ENCODE results near the gene NDST3. TPM values are rescaled to one million over a fixed set of nuclear protein-coding genes. Genes with fewer than 3 reads are reported as not detected.

Gene NDST3
- polyA plus RNA-seq, 2 donors, result 0.02 TPM

DNA sequence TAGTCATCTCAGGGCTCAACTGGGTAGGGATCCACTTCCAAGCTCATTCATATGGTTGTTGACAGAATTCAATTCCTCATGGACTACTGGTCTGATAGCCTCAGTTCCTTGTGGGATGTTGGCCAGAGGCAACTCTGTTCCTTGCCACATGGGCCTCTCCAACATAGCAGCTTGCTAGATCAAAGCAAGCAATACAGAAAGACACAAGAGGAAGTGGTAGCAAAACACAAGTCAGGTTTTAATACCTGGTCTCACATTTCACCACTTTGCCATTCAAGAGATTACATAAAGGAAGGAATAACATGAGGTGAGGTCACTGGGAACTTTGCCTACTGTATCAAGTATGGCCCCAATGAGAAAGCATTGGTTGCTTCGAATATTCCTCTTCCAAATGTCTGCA, 239.4 kb downstream of the NDST3 start:
- no peaks in the 10 kb centered on the region for H3K27me3 ChIP-seq (ENCODE audit: control insufficient read depth in 1 of 2, insufficient read depth in 2 of 2, low read length in 2 of 2)
- H3K27ac ChIP-seq (ENCODE audit: low read depth in 2 of 2, low read length in 1 of 2), result no peak overlapping the region
- H3K4me3 ChIP-seq (ENCODE audit: low read depth in 1 of 2, low read length in 2 of 2), result no peak overlapping the region
- H3K9me3 ChIP-seq (ENCODE audit: control insufficient read depth in 2 of 2, insufficient read depth in 1 of 2, low read depth in 1 of 2, low read length in 1 of 2), result no peaks in the 10 kb centered on the region
- no peaks in the 10 kb centered on the region for H3K4me1 ChIP-seq (ENCODE audit: control insufficient read depth in 2 of 2, insufficient read depth in 2 of 2, low read length in 1 of 2)
- WGBS, 2 donors, result 96 to 97% methylated on average over 1 of the region's 1 CpG
- no peaks in the 10 kb centered on the region for H3K36me3 ChIP-seq (ENCODE audit: control insufficient read depth in 2 of 2, insufficient read depth in 2 of 2, low read length in 1 of 2)

GRCh38 chr4:118276580-118276979, 242.3 kb downstream of the NDST3 start:
- H3K36me3 ChIP-seq (ENCODE audit: control insufficient read depth in 2 of 2, insufficient read depth in 2 of 2, low read length in 1 of 2), result no peaks in the 10 kb centered on the region
- H3K9me3 ChIP-seq (ENCODE audit: control insufficient read depth in 2 of 2, insufficient read depth in 1 of 2, low read depth in 1 of 2, low read length in 1 of 2), result no peaks in the 10 kb centered on the region
- H3K27ac ChIP-seq (ENCODE audit: low read depth in 2 of 2, low read length in 1 of 2), result no peak overlapping the region
- no peaks in the 10 kb centered on the region for H3K4me1 ChIP-seq (ENCODE audit: control insufficient read depth in 2 of 2, insufficient read depth in 2 of 2, low read length in 1 of 2)
- WGBS, 2 donors, result 47 to 84% methylated on average over 2 of the region's 2 CpGs
- H3K4me3 ChIP-seq (ENCODE audit: low read depth in 1 of 2, low read length in 2 of 2), result no peak overlapping the region
- H3K27me3 ChIP-seq (ENCODE audit: control insufficient read depth in 1 of 2, insufficient read depth in 2 of 2, low read length in 2 of 2), result no peaks in the 10 kb centered on the region

- Histone ChIP-seq H3K4me1 (ENCODE audit: control insufficient read depth in 2 of 2, insufficient read depth in 2 of 2, low read length in 1 of 2) (no peaks in the 10 kb centered on the region), H3K36me3 (ENCODE audit: control insufficient read depth in 2 of 2, insufficient read depth in 2 of 2, low read length in 1 of 2) (no peaks in the 10 kb centered on the region), H3K4me3 (ENCODE audit: low read depth in 1 of 2, low read length in 2 of 2) (no peak overlapping the region), H3K27me3 (ENCODE audit: control insufficient read depth in 1 of 2, insufficient read depth in 2 of 2, low read length in 2 of 2) (no peaks in the 10 kb centered on the region), H3K27ac (ENCODE audit: low read depth in 2 of 2, low read length in 1 of 2) (no peak overlapping the region), H3K9me3 (ENCODE audit: control insufficient read depth in 2 of 2, insufficient read depth in 1 of 2, low read depth in 1 of 2, low read length in 1 of 2) (no peaks in the 10 kb centered on the region)
- 77% methylated on average over 4 of the region's 4 CpGs for WGBS, 2 donors
Observed at GRCh38 chr4:118277243-118277642, 243.0 kb downstream of the NDST3 start.

DNA sequence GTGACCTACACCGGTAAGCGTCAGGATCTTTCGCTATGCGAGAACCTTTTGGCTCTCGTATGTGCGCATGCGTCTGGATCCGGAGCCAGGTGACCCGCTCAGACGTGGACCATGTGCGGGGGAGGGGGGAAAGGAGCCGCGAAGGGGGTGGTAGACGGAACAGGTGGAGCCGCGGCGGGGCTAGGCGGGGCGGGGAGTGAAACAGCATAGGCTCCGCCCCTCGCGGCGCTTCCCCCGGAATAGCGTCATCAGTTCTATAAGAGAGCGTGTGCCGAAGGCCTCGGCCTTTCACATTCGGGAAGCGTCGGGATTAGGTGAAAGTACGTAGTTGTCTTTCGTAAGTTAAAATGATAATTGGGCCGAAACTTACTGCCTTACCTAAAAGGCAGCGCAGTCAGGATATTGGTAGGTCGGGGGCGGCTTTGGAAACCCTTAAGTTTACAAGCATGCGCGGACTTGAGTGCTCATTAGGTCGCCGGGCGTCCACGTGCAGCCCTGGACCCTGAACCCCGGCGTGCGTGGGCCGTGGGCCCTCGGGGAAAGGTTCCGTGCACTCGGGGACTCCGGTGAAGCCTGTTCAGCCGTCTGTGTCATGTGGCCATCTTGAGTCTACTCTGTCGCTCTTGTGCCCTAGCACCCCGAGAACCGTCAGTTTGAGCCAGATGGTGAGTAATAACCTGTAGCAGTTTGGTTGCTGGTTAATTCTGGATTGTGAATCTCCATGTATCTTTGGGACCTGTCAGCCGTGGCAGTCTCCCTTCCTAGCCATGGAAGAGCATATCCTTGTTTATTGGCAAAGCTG, 244.4 kb downstream of the NDST3 start:
- no peaks in the 10 kb centered on the region for H3K36me3 ChIP-seq (ENCODE audit: control insufficient read depth in 2 of 2, insufficient read depth in 2 of 2, low read length in 1 of 2)
- H3K4me3 ChIP-seq (ENCODE audit: low read depth in 1 of 2, low read length in 2 of 2), result peak overlapping the region; percentile 86 to 96
- 0 to 1% methylated on average over 56 of the region's 56 CpGs for WGBS, 2 donors
- no peaks in the 10 kb centered on the region for H3K9me3 ChIP-seq (ENCODE audit: control insufficient read depth in 2 of 2, insufficient read depth in 1 of 2, low read depth in 1 of 2, low read length in 1 of 2)
- H3K27me3 ChIP-seq (ENCODE audit: control insufficient read depth in 1 of 2, insufficient read depth in 2 of 2, low read length in 2 of 2), result no peaks in the 10 kb centered on the region
- H3K4me1 ChIP-seq (ENCODE audit: control insufficient read depth in 2 of 2, insufficient read depth in 2 of 2, low read length in 1 of 2), result no peaks in the 10 kb centered on the region
- peak overlapping the region; percentile 94 to 99 for H3K27ac ChIP-seq (ENCODE audit: low read depth in 2 of 2, low read length in 1 of 2)

GRCh38 chr4:118279328-118279727, 245.0 kb downstream of the NDST3 start:
- H3K27me3 ChIP-seq (ENCODE audit: control insufficient read depth in 1 of 2, insufficient read depth in 2 of 2, low read length in 2 of 2), result no peaks in the 10 kb centered on the region
- H3K9me3 ChIP-seq (ENCODE audit: control insufficient read depth in 2 of 2, insufficient read depth in 1 of 2, low read depth in 1 of 2, low read length in 1 of 2), result no peaks in the 10 kb centered on the region
- H3K27ac ChIP-seq (ENCODE audit: low read depth in 2 of 2, low read length in 1 of 2), result peak overlapping the region; percentile 94 to 99
- WGBS, 2 donors, result 3 to 6% methylated on average over 13 of the region's 13 CpGs
- H3K4me1 ChIP-seq (ENCODE audit: control insufficient read depth in 2 of 2, insufficient read depth in 2 of 2, low read length in 1 of 2), result no peaks in the 10 kb centered on the region
- peak overlapping the region; percentile 86 to 96 for H3K4me3 ChIP-seq (ENCODE audit: low read depth in 1 of 2, low read length in 2 of 2)
- H3K36me3 ChIP-seq (ENCODE audit: control insufficient read depth in 2 of 2, insufficient read depth in 2 of 2, low read length in 1 of 2), result no peaks in the 10 kb centered on the region

GRCh38 chr4:118279920-118280432, 245.7 kb downstream of the NDST3 start:
- Histone ChIP-seq H3K27ac (ENCODE audit: low read depth in 2 of 2, low read length in 1 of 2) (no peak overlapping the region), H3K36me3 (ENCODE audit: control insufficient read depth in 2 of 2, insufficient read depth in 2 of 2, low read length in 1 of 2) (no peaks in the 10 kb centered on the region), H3K4me1 (ENCODE audit: control insufficient read depth in 2 of 2, insufficient read depth in 2 of 2, low read length in 1 of 2) (no peaks in the 10 kb centered on the region), H3K4me3 (ENCODE audit: low read depth in 1 of 2, low read length in 2 of 2) (peak overlapping the region in 1 of 2 donors; percentile 96), H3K27me3 (ENCODE audit: control insufficient read depth in 1 of 2, insufficient read depth in 2 of 2, low read length in 2 of 2) (no peaks in the 10 kb centered on the region), H3K9me3 (ENCODE audit: control insufficient read depth in 2 of 2, insufficient read depth in 1 of 2, low read depth in 1 of 2, low read length in 1 of 2) (no peaks in the 10 kb centered on the region)
- 13 to 25% methylated on average over 2 of the region's 2 CpGs for WGBS, 2 donors

DNA sequence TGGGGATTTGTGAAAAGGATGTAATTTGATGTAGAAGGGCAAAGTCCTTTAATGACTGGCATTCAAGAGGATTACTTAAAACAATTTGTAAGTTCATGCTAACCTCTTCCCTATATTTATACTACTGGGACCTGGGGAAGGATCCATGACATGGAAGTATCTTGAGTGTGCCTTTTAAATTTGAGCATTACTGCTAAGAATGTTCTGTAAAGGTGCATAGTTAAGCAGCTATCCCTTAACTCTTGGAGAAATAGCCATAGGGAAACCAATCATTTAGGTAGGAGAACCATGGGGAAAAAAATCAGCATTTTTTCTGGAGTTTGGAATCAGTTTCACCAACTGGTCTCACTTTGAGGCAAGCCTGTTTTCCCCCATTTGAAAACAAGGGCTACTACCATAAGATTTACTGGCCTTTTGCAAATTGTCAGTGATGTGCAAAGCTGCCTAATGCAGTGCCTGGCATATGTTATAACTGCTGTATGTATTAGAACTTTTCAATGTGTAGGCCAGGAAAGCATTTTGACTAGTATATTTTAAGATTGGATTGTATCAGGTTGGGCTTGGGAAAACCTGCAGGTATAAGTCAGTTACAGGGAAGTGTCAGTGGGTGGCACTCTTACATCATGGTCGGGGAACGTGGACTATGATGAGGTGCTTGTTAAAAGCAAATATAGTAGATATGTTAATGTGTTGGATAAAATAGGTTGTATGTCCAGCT, 246.4 kb downstream of the NDST3 start:
- peak overlapping the region in 1 of 2 donors; percentile 96 for H3K4me3 ChIP-seq (ENCODE audit: low read depth in 1 of 2, low read length in 2 of 2)
- H3K36me3 ChIP-seq (ENCODE audit: control insufficient read depth in 2 of 2, insufficient read depth in 2 of 2, low read length in 1 of 2), result no peaks in the 10 kb centered on the region
- H3K27ac ChIP-seq (ENCODE audit: low read depth in 2 of 2, low read length in 1 of 2), result no peak overlapping the region
- no peaks in the 10 kb centered on the region for H3K27me3 ChIP-seq (ENCODE audit: control insufficient read depth in 1 of 2, insufficient read depth in 2 of 2, low read length in 2 of 2)
- no peaks in the 10 kb centered on the region for H3K4me1 ChIP-seq (ENCODE audit: control insufficient read depth in 2 of 2, insufficient read depth in 2 of 2, low read length in 1 of 2)
- no peaks in the 10 kb centered on the region for H3K9me3 ChIP-seq (ENCODE audit: control insufficient read depth in 2 of 2, insufficient read depth in 1 of 2, low read depth in 1 of 2, low read length in 1 of 2)
- 3 to 5% methylated on average over 2 of the region's 2 CpGs for WGBS, 2 donors

DNA sequence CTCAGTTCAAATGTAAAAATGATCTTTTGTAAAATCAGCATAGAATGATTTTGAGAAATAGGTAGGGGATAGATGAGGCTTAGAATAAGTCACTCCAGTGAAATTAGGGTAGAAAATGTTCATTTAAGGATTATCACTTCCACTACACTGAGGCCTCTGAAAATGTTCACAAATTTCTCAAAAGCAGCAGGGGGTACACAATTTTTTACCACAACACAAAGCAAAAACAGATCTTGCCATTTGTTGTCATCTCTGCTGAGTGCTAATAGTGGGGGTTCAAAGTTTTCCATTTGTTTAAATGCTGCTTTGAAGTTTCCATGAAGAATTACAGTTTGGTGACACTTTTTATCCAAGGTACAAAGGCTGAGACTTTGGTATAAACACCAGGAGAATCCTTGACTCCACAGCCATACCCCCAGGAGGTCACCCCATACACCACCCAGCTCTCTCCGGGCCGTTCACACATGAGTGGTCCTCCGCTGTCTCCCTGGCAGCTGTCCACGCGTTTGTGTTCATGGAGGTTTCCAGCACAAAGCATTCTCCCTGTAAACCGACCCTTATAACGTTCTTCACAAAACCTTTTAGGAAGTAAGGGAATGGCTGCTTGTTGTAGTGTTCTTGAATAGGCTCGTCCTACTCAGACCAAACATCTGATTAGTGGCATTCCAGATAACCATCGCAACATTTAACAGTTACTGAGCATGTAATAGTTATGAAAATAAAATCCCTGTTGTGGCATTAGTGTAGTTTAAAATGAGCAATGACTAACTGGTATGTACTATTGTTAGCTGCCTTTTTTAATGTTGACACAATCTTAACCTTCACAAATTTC, 247.5 kb downstream of the NDST3 start:
- no peaks in the 10 kb centered on the region for H3K27me3 ChIP-seq (ENCODE audit: control insufficient read depth in 1 of 2, insufficient read depth in 2 of 2, low read length in 2 of 2)
- no peaks in the 10 kb centered on the region for H3K9me3 ChIP-seq (ENCODE audit: control insufficient read depth in 2 of 2, insufficient read depth in 1 of 2, low read depth in 1 of 2, low read length in 1 of 2)
- H3K4me3 ChIP-seq (ENCODE audit: low read depth in 1 of 2, low read length in 2 of 2), result no peak overlapping the region
- H3K36me3 ChIP-seq (ENCODE audit: control insufficient read depth in 2 of 2, insufficient read depth in 2 of 2, low read length in 1 of 2), result no peaks in the 10 kb centered on the region
- no peaks in the 10 kb centered on the region for H3K4me1 ChIP-seq (ENCODE audit: control insufficient read depth in 2 of 2, insufficient read depth in 2 of 2, low read length in 1 of 2)
- 32% methylated on average over 9 of the region's 9 CpGs for WGBS, 2 donors
- peak overlapping the region; percentile 7 to 38 for H3K27ac ChIP-seq (ENCODE audit: low read depth in 2 of 2, low read length in 1 of 2)

GRCh38 chr4:118282692-118283091, 248.4 kb downstream of the NDST3 start:
- WGBS, 2 donors, result 35 to 37% methylated on average over 4 of the region's 4 CpGs
- no peaks in the 10 kb centered on the region for H3K27me3 ChIP-seq (ENCODE audit: control insufficient read depth in 1 of 2, insufficient read depth in 2 of 2, low read length in 2 of 2)
- H3K4me1 ChIP-seq (ENCODE audit: control insufficient read depth in 2 of 2, insufficient read depth in 2 of 2, low read length in 1 of 2), result no peaks in the 10 kb centered on the region
- no peak overlapping the region for H3K4me3 ChIP-seq (ENCODE audit: low read depth in 1 of 2, low read length in 2 of 2)
- no peak overlapping the region for H3K27ac ChIP-seq (ENCODE audit: low read depth in 2 of 2, low read length in 1 of 2)
- no peaks in the 10 kb centered on the region for H3K36me3 ChIP-seq (ENCODE audit: control insufficient read depth in 2 of 2, insufficient read depth in 2 of 2, low read length in 1 of 2)
- no peaks in the 10 kb centered on the region for H3K9me3 ChIP-seq (ENCODE audit: control insufficient read depth in 2 of 2, insufficient read depth in 1 of 2, low read depth in 1 of 2, low read length in 1 of 2)

All from esophagus (tissue), 2 donors.